ENCODE results near the gene ITGB1BP1. TPM values are rescaled to one million over a fixed set of nuclear protein-coding genes. Genes with fewer than 3 reads are reported as not detected.
A peak's percentile ranks its signal among the peaks of the same experiment; 100 is the strongest.

ITGB1BP1 gene, protein sequence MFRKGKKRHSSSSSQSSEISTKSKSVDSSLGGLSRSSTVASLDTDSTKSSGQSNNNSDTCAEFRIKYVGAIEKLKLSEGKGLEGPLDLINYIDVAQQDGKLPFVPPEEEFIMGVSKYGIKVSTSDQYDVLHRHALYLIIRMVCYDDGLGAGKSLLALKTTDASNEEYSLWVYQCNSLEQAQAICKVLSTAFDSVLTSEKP
- polyA plus RNA-seq (2013) = 59.3 TPM

DNA sequence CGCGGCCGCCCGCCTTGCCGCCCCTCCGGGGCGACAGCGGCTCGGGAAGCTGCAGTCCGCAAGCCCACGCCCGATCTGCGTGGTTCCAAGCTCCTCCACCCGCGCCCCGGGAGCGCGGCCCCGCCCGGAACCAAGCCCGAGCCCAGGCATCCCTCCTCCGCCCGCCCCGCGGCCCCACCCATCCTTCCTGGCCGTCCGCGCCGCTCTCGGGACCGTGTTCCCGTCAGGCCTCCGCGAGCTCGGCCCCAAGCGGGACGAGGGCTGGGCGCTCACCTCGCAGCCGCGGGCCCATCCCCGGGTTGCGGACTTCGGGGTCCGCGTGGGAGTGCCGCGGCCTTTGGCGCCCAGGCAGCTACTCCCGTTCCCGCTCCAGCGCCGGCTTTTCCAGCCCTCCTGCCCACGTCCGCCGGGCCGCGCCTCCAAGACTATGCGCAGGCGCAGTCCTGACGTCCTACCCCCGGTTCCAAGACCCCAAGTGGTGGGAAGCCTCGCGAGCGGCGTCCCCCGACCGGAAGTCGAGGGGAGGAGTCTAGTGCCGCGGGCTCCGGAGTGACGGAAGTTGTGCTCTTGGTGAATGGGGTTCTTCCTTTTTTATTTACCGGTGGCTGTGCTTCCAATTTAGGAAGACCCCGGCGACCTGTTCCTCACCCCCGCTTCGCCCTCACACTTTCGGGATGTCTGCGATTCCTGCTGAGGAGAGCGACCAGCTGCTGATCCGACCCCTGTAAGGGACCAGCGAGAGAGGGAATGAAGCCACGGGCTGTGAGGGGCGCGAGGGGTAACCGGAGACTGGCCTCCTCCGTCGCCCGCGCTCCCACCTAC, at the start of gene ITGB1BP1, which contains the start of gene CPSF3:
TSS of gene ITGB1BP1 (minus strand) at position 429 of the 822 bp plus-strand sequence. CDS start 4,831 bp downstream, outside the sequence.
TSS of gene CPSF3 (plus strand) at position 555 of the 822 bp plus-strand sequence. CDS start at position 675, 120 bp downstream.
- CTCF ChIA-PET = interaction anchor here (2.5 kb wide), 1 partner anchor 279 kb away, joined by 7 read pairs; no protein-coding TSS in a partner anchor
- peaks cover 11 to 30% (median 22%) of the 10 kb centered on the region in 4 experiments for H3K4me1 ChIP-seq (ENCODE audit: control extremely low read depth in 1 of 4, control insufficient read depth in 4 of 4, insufficient read depth in 4 of 4, low read length in 3 of 4)
- peak within 1 kb of the TSS; percentile 90 to 100 (median 95) for H3K4me3 ChIP-seq (ENCODE audit: control insufficient read depth in 1 of 7, extremely low read depth in 1 of 7, insufficient read depth in 4 of 7, low read depth in 2 of 7, low read length in 6 of 7)
- WGBS (ENCODE audit: insufficient coverage) = 0% methylated on average over 77 of the region's 91 CpGs
- POLR2A ChIA-PET = no interaction called here
- H3K9me3 ChIP-seq (ENCODE audit: control extremely low read depth in 1 of 5, control insufficient read depth in 4 of 5, insufficient read depth in 2 of 5, low read depth in 1 of 5, low read length in 4 of 5) = no peaks in the 10 kb centered on the region
- H3K27me3 ChIP-seq (replicated peaks in 2 of 5; ENCODE audit: control insufficient read depth in 4 of 5, insufficient read depth in 5 of 5, low read length in 4 of 5) = no peaks in the 10 kb centered on the region
- H3K36me3 ChIP-seq (ENCODE audit: control insufficient read depth in 4 of 4, insufficient read depth in 4 of 4, low read length in 3 of 4) = peaks cover 0 to 14% (median under 1%) of the 10 kb centered on the region in 4 experiments
- peak within 1 kb of the TSS; percentile 88 to 94 for H3K27ac ChIP-seq (ENCODE audit: insufficient read depth in 1 of 2, low read depth in 1 of 2, low read length in 2 of 2, poor library complexity in 1 of 2, severe bottlenecking in 2 of 2)
- peak; percentile 98 to 99 (median 99) for DNase-seq

GRCh38 chr2:9472511-9472910, 49.2 kb upstream of the ITGB1BP1 start:
- Histone ChIP-seq H3K27ac (ENCODE audit: insufficient read depth in 1 of 2, low read depth in 1 of 2, low read length in 2 of 2, poor library complexity in 1 of 2, severe bottlenecking in 2 of 2) (no peak overlapping the region), H3K4me1 (ENCODE audit: control extremely low read depth in 1 of 4, control insufficient read depth in 4 of 4, insufficient read depth in 4 of 4, low read length in 3 of 4) (peaks cover 0 to 18% (median 13%) of the 10 kb centered on the region in 4 experiments), H3K9me3 (ENCODE audit: control extremely low read depth in 1 of 5, control insufficient read depth in 4 of 5, insufficient read depth in 2 of 5, low read depth in 1 of 5, low read length in 4 of 5) (no peaks in the 10 kb centered on the region), H3K36me3 (ENCODE audit: control insufficient read depth in 4 of 4, insufficient read depth in 4 of 4, low read length in 3 of 4) (peaks cover 4 to 49% (median 18%) of the 10 kb centered on the region in 4 experiments), H3K4me3 (ENCODE audit: control insufficient read depth in 1 of 7, extremely low read depth in 1 of 7, insufficient read depth in 4 of 7, low read depth in 2 of 7, low read length in 6 of 7) (no peak overlapping the region), H3K27me3 (replicated peaks in 2 of 5; ENCODE audit: control insufficient read depth in 4 of 5, insufficient read depth in 5 of 5, low read length in 4 of 5) (no peaks in the 10 kb centered on the region)
- CTCF ChIA-PET = no interaction called here
- DNase-seq = peak in 1 of 3 donors; percentile 19
- POLR2A ChIA-PET = no interaction called here
- 88% methylated on average over 7 of the region's 9 CpGs for WGBS (ENCODE audit: insufficient coverage)

- no peak for DNase-seq
- no peaks in the 10 kb centered on the region for H3K9me3 ChIP-seq (ENCODE audit: control extremely low read depth in 1 of 5, control insufficient read depth in 4 of 5, insufficient read depth in 2 of 5, low read depth in 1 of 5, low read length in 4 of 5)
- POLR2A ChIA-PET = no interaction called here
- CTCF ChIA-PET = interaction anchor here (1.4 kb wide), 1 partner anchor 29 kb away, joined by 3 read pairs; no protein-coding TSS in a partner anchor
- H3K4me3 ChIP-seq (ENCODE audit: control insufficient read depth in 1 of 7, extremely low read depth in 1 of 7, insufficient read depth in 4 of 7, low read depth in 2 of 7, low read length in 6 of 7) = no peak overlapping the region
- no CpG with 5 or more reads among the region's 5 CpGs for WGBS (ENCODE audit: insufficient coverage)
- peaks cover 0 to 18% (median 13%) of the 10 kb centered on the region in 4 experiments for H3K4me1 ChIP-seq (ENCODE audit: control extremely low read depth in 1 of 4, control insufficient read depth in 4 of 4, insufficient read depth in 4 of 4, low read length in 3 of 4)
- no peak overlapping the region for H3K27ac ChIP-seq (ENCODE audit: insufficient read depth in 1 of 2, low read depth in 1 of 2, low read length in 2 of 2, poor library complexity in 1 of 2, severe bottlenecking in 2 of 2)
- peaks cover 2 to 45% (median 18%) of the 10 kb centered on the region in 4 experiments for H3K36me3 ChIP-seq (ENCODE audit: control insufficient read depth in 4 of 4, insufficient read depth in 4 of 4, low read length in 3 of 4)
- no peaks in the 10 kb centered on the region for H3K27me3 ChIP-seq (replicated peaks in 2 of 5; ENCODE audit: control insufficient read depth in 4 of 5, insufficient read depth in 5 of 5, low read length in 4 of 5)
Measured at GRCh38 chr2:9471206-9471605, 47.9 kb upstream of the ITGB1BP1 start.

GRCh38 chr2:9467687-9468086, 44.4 kb upstream of the ITGB1BP1 start:
- ChIA-PET CTCF (no interaction called here), POLR2A (no interaction called here)
- no peaks in the 10 kb centered on the region for H3K27me3 ChIP-seq (replicated peaks in 2 of 5; ENCODE audit: control insufficient read depth in 4 of 5, insufficient read depth in 5 of 5, low read length in 4 of 5)
- no peak for DNase-seq
- 99% methylated on average over 7 of the region's 10 CpGs for WGBS (ENCODE audit: insufficient coverage)
- no peak overlapping the region for H3K27ac ChIP-seq (ENCODE audit: insufficient read depth in 1 of 2, low read depth in 1 of 2, low read length in 2 of 2, poor library complexity in 1 of 2, severe bottlenecking in 2 of 2)
- peaks cover 3 to 50% (median 28%) of the 10 kb centered on the region in 4 experiments for H3K36me3 ChIP-seq (ENCODE audit: control insufficient read depth in 4 of 4, insufficient read depth in 4 of 4, low read length in 3 of 4)
- H3K4me1 ChIP-seq (ENCODE audit: control extremely low read depth in 1 of 4, control insufficient read depth in 4 of 4, insufficient read depth in 4 of 4, low read length in 3 of 4) = no peaks in the 10 kb centered on the region
- H3K4me3 ChIP-seq (ENCODE audit: control insufficient read depth in 1 of 7, extremely low read depth in 1 of 7, insufficient read depth in 4 of 7, low read depth in 2 of 7, low read length in 6 of 7) = no peak overlapping the region
- no peaks in the 10 kb centered on the region for H3K9me3 ChIP-seq (ENCODE audit: control extremely low read depth in 1 of 5, control insufficient read depth in 4 of 5, insufficient read depth in 2 of 5, low read depth in 1 of 5, low read length in 4 of 5)

GRCh38 chr2:9466147-9466683, 42.9 kb upstream of the ITGB1BP1 start:
- Histone ChIP-seq H3K27ac (ENCODE audit: insufficient read depth in 1 of 2, low read depth in 1 of 2, low read length in 2 of 2, poor library complexity in 1 of 2, severe bottlenecking in 2 of 2) (no peak overlapping the region), H3K9me3 (ENCODE audit: control extremely low read depth in 1 of 5, control insufficient read depth in 4 of 5, insufficient read depth in 2 of 5, low read depth in 1 of 5, low read length in 4 of 5) (no peaks in the 10 kb centered on the region), H3K36me3 (ENCODE audit: control insufficient read depth in 4 of 4, insufficient read depth in 4 of 4, low read length in 3 of 4) (peaks cover 5 to 45% (median 27%) of the 10 kb centered on the region in 4 experiments), H3K4me1 (ENCODE audit: control extremely low read depth in 1 of 4, control insufficient read depth in 4 of 4, insufficient read depth in 4 of 4, low read length in 3 of 4) (no peaks in the 10 kb centered on the region), H3K27me3 (replicated peaks in 2 of 5; ENCODE audit: control insufficient read depth in 4 of 5, insufficient read depth in 5 of 5, low read length in 4 of 5) (no peaks in the 10 kb centered on the region), H3K4me3 (ENCODE audit: control insufficient read depth in 1 of 7, extremely low read depth in 1 of 7, insufficient read depth in 4 of 7, low read depth in 2 of 7, low read length in 6 of 7) (no peak overlapping the region)
- ChIA-PET CTCF (no interaction called here), POLR2A (no interaction called here)
- peak in 2 of 3 donors; percentile 5 to 14 for DNase-seq
- WGBS (ENCODE audit: insufficient coverage) = 98% methylated on average over 44 of the region's 46 CpGs

GRCh38 chr2:9465170-9465569, 41.8 kb upstream of the ITGB1BP1 start:
- ChIA-PET POLR2A (interaction anchor here (0.5 kb wide), 1 partner anchor 12 kb away, joined by 3 read pairs; no protein-coding TSS in a partner anchor), CTCF (interaction anchor here (0.6 kb wide), 1 partner anchor 78 kb away, joined by 3 read pairs; no protein-coding TSS in a partner anchor)
- no peak overlapping the region for H3K27ac ChIP-seq (ENCODE audit: insufficient read depth in 1 of 2, low read depth in 1 of 2, low read length in 2 of 2, poor library complexity in 1 of 2, severe bottlenecking in 2 of 2)
- H3K9me3 ChIP-seq (ENCODE audit: control extremely low read depth in 1 of 5, control insufficient read depth in 4 of 5, insufficient read depth in 2 of 5, low read depth in 1 of 5, low read length in 4 of 5) = no peaks in the 10 kb centered on the region
- H3K27me3 ChIP-seq (replicated peaks in 2 of 5; ENCODE audit: control insufficient read depth in 4 of 5, insufficient read depth in 5 of 5, low read length in 4 of 5) = no peaks in the 10 kb centered on the region
- peaks cover 4 to 47% (median 28%) of the 10 kb centered on the region in 4 experiments for H3K36me3 ChIP-seq (ENCODE audit: control insufficient read depth in 4 of 4, insufficient read depth in 4 of 4, low read length in 3 of 4)
- DNase-seq = no peak
- H3K4me3 ChIP-seq (ENCODE audit: control insufficient read depth in 1 of 7, extremely low read depth in 1 of 7, insufficient read depth in 4 of 7, low read depth in 2 of 7, low read length in 6 of 7) = no peak overlapping the region
- WGBS (ENCODE audit: insufficient coverage) = 100% methylated on average over 2 of the region's 7 CpGs
- H3K4me1 ChIP-seq (ENCODE audit: control extremely low read depth in 1 of 4, control insufficient read depth in 4 of 4, insufficient read depth in 4 of 4, low read length in 3 of 4) = no peaks in the 10 kb centered on the region
